Keratinocyte (primary cell): Measurements from ENCODE around the gene EXOC8.

Source experiments
- CTCF ChIP-seq, 3 experiments: IDR thresholded peaks in 1 of 3; conservative IDR thresholded peaks in 1 of 3; optimal IDR thresholded peaks in 1 of 3; 2 replicates in 2 of 3; 3 replicates in 1 of 3; pipeline versions ENCODE3 to v1.5.1; 2011; ENCODE audit warnings: low read length in 3 of 3, mild to moderate bottlenecking in 3 of 3, moderate library complexity in 2 of 3, control low read depth in 1 of 3, inconsistent platforms in 1 of 3; ENCODE audit not compliant: insufficient read depth in 2 of 3; ENCODE audit errors: extremely low read depth in 1 of 3
- EZH2 ChIP-seq: IDR thresholded peaks from one replicate; pipeline ENCODE4 v1.6.1; 2012; ENCODE audit warnings: inconsistent platforms, mild to moderate bottlenecking, low read length, moderate library complexity

DNA sequence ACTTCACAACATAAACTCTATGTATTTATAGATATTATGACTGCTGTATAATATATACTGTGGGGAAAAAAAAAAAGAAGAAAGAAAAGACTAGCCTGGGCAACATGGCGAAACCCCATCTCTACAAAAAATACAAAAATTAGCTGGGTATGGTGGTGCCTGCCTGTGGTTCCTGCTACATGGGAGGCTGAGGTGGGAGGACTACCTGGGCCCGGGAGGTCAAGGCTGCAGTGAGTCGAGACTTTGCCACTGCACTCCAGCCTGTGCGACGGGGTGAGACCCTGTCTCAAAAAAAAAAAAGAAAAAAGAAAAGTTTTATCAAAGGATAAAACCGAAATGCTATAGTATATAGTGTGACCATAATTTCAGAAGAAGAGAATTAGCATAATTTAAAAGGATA lies 2.7 kb downstream of the EXOC8 start:
- TF ChIP-seq CTCF (optimal IDR thresholded peaks at IDR 0.05 in 1 of 3, IDR thresholded peaks at IDR 0.05 in 1 of 3, conservative IDR thresholded peaks at IDR 0.05 in 1 of 3; ENCODE audit: extremely low read depth in 1 of 3, insufficient read depth in 2 of 3, low read length in 3 of 3): no peak
- no peak for TF ChIP-seq EZH2
